B cell (primary cell): ENCODE results near the gene SH2D4B. TPM values are rescaled to one million over a fixed set of nuclear protein-coding genes. Genes with fewer than 3 reads are reported as not detected.

Source experiments
- ATAC-seq: fragments of 200-7000 bp; cut with Tn5 transposase; one replicate; pipeline ENCODE4 v1.10.0; 2021; ENCODE audit warnings: low read depth, mild to moderate bottlenecking, moderate number of reproducible peaks, moderate library complexity
- CTCF ChIA-PET: fragments of 350-600 bp; sonication (Branson Sonifier 250); formaldehyde crosslinking; loops from one replicate; lab custom pipeline; 2021; ENCODE audit warnings: antibody characterized with exemption, inconsistent platforms; lab: Charles Lee
- POLR2A ChIA-PET: fragments of 350-600 bp; sonication (Branson Sonifier 250); formaldehyde crosslinking; loops from one replicate; lab custom pipeline; 2021; ENCODE audit warnings: antibody characterized with exemption; lab: Charles Lee
- DNase-seq: peaks from one replicate; pipeline ENCODE4 v3.0.0; 2013
- H2AFZ ChIP-seq: 2 replicates; pipeline ENCODE4 v1.6.1; 2012; ENCODE audit warnings: mild to moderate bottlenecking, low read depth, low read length; ENCODE audit not compliant: insufficient read depth, poor library complexity, severe bottlenecking
- H3K27ac ChIP-seq, 2 donors: 1 replicate in 1 of 2; 2 replicates in 1 of 2; pipeline ENCODE4 v1.5.1; 2012 to 2013; ENCODE audit warnings: low read length in 2 of 2, mild to moderate bottlenecking in 2 of 2, moderate library complexity in 1 of 2
- H3K27me3 ChIP-seq, 4 experiments: fragments of 200-600 bp in 1 of 4; sonication (generic) in 1 of 4; replicated peaks in 1 of 4; 1 replicate in 2 of 4; 2 replicates in 2 of 4; pipeline versions ENCODE4 v1.6.1 to v1.7.0; 2013 to 2016; ENCODE audit warnings: low read length in 3 of 4, mild to moderate bottlenecking in 2 of 4, mixed read lengths in 1 of 4, moderate library complexity in 1 of 4; ENCODE audit not compliant: insufficient read depth in 4 of 4, control insufficient read depth in 3 of 4; ENCODE audit errors: control extremely low read depth in 1 of 4
- H3K36me3 ChIP-seq, 2 experiments: replicated peaks in 1 of 2; 1 replicate in 1 of 2; 2 replicates in 1 of 2; pipeline versions ENCODE4 v1.6.1 to v1.7.1; 2013; ENCODE audit warnings: low read length in 1 of 2; ENCODE audit not compliant: insufficient read depth in 2 of 2, control insufficient read depth in 1 of 2; ENCODE audit errors: control extremely low read depth in 1 of 2, extremely low read depth in 1 of 2
- H3K4me1 ChIP-seq, 2 donors: fragments of 200-600 bp in 1 of 2; sonication (generic) in 1 of 2; 1 replicate in 1 of 2; 2 replicates in 1 of 2; pipeline versions ENCODE4 v1.5.1 to v1.6.1; 2013 to 2017; ENCODE audit warnings: low read length in 2 of 2; ENCODE audit not compliant: control insufficient read depth in 2 of 2, insufficient read depth in 2 of 2
- H3K4me2 ChIP-seq: replicated peaks from 2 replicates; pipeline ENCODE3; 2012; ENCODE audit warnings: mild to moderate bottlenecking, low read depth, low read length; ENCODE audit not compliant: poor library complexity, severe bottlenecking
- H3K4me3 ChIP-seq, 5 experiments: fragments of 200-600 bp in 1 of 5; sonication (generic) in 1 of 5; 1 replicate in 3 of 5; 2 replicates in 2 of 5; pipeline versions ENCODE4 v1.5.1 to v1.7.0; 2011 to 2016; ENCODE audit warnings: low read length in 4 of 5, mild to moderate bottlenecking in 4 of 5, low read depth in 2 of 5, control low read depth in 1 of 5, moderate library complexity in 1 of 5; ENCODE audit not compliant: insufficient read depth in 1 of 5; ENCODE audit errors: control extremely low read depth in 1 of 5, extremely low read depth in 1 of 5
- H3K79me2 ChIP-seq: fragments of 200-600 bp; sonication (generic); one replicate; pipeline ENCODE4 v1.6.0; 2016; ENCODE audit warnings: low read length; ENCODE audit not compliant: control insufficient read depth, insufficient read depth
- H3K9ac ChIP-seq: fragments of 200-600 bp; sonication (generic); 2 replicates; pipeline ENCODE4 v1.6.1; 2017; ENCODE audit warnings: mild to moderate bottlenecking, low read length, moderate library complexity
- H3K9me3 ChIP-seq, 3 donors: one replicate each; pipeline versions ENCODE4 v1.6.1 to v1.7.1; 2013; ENCODE audit warnings: low read length in 2 of 3; ENCODE audit not compliant: control insufficient read depth in 2 of 3, insufficient read depth in 1 of 3; ENCODE audit errors: control extremely low read depth in 1 of 3
- H4K20me1 ChIP-seq: 2 replicates; pipeline ENCODE4 v1.6.0; 2012; ENCODE audit warnings: mild to moderate bottlenecking, low read length; ENCODE audit not compliant: insufficient read depth, control insufficient read depth, poor library complexity, severe bottlenecking
- H3K27ac Mint-ChIP-seq: one replicate; pipeline ENCODE4 v1.8.0; 2021; ENCODE audit warnings: mixed read lengths
- H3K27me3 Mint-ChIP-seq: one replicate; pipeline ENCODE4 v1.8.0; 2021; ENCODE audit warnings: mixed read lengths
- H3K4me1 Mint-ChIP-seq: one replicate; pipeline ENCODE4 v1.8.0; 2021; ENCODE audit warnings: mixed read lengths
- H3K4me3 Mint-ChIP-seq: one replicate; pipeline ENCODE4 v1.8.0; 2021; ENCODE audit warnings: mixed read lengths
- H3K9me3 Mint-ChIP-seq: one replicate; pipeline ENCODE4 v1.8.0; 2022; ENCODE audit warnings: mixed read lengths; ENCODE audit not compliant: insufficient read depth
- CTCF ChIP-seq: fragments of 200-600 bp; IDR thresholded peaks from one replicate; pipeline ENCODE4 v1.8.0; 2022; ENCODE audit warnings: antibody characterized with exemption, mild to moderate bottlenecking
- EZH2 ChIP-seq: IDR thresholded peaks from 2 replicates; pipeline ENCODE4 v1.6.1; 2012; ENCODE audit warnings: borderline replicate concordance, low read depth, mild to moderate bottlenecking, moderate library complexity, low read length; ENCODE audit not compliant: insufficient read depth, poor library complexity, severe bottlenecking
- WGBS: methylation state at CpG from one replicate; pipeline ENCODE4 v1.1.5; 2013; ENCODE audit warnings: missing lambda C conversion rate; ENCODE audit not compliant: insufficient coverage; 5-methylcytosine and 5-hydroxymethylcytosine counted together
- intact Hi-C: fragments of 100-400 bp; cut with micrococcal nuclease; formaldehyde crosslinking; loops from one replicate; pipeline ENCODE4 v1.10.0; 2022
- polyA plus RNA-seq: library from polyadenylated mRNA; depleted of rRNA; stranded (reverse); fragments of >200 nt; gene quantifications from 2 replicates; pipeline ENCODE4 v1.2.3, GENCODE V29; 2012
- total RNA-seq, 2 donors: library from RNA; stranded (reverse); fragments of 120-200 nt in 1 of 2; gene quantifications; 1 replicate in 1 of 2; 2 replicates in 1 of 2; pipeline versions ENCODE4 v1.2.3 to v1.2.4, GENCODE V29; 2013 to 2022

The SH2D4B gene
- total and polyA plus RNA-seq, 2 donors (not counting 1 experiment from before 2014, with no cell fraction given), result 0.09 to 0.22 TPM

GRCh38 chr10:80506836-80507487 is 30.7 kb upstream of the SH2D4B start:
- Mint-ChIP-seq H3K4me3 (no peak overlapping the region), H3K27me3 (no peaks in the 10 kb centered on the region), H3K27ac (no peak overlapping the region), H3K4me1 (peaks cover 36% of the 10 kb centered on the region), H3K9me3 (no peaks in the 10 kb centered on the region)
- no peaks in the 10 kb centered on the region for H3K9me3 ChIP-seq
- H3K4me2 ChIP-seq, result no peak overlapping the region
- H3K79me2 ChIP-seq, result peaks cover 39% of the 10 kb centered on the region
- intact Hi-C loops, result no loop called here
- ChIA-PET POLR2A (no interaction called here), CTCF (interaction anchor here (1.4 to 17.9 kb wide), 6 partner anchors 9 to 126 kb away, joined by 3 to 500 read pairs (median 48); no protein-coding TSS in a partner anchor)
- DNase-seq (no peak), ATAC-seq (no peak)
- H3K4me1 ChIP-seq, result peaks cover 32 to 39% of the 10 kb centered on the region in 2 donors
- 96% methylated on average over 13 of the region's 13 CpGs for WGBS
- no peak overlapping the region for H3K4me3 ChIP-seq
- H3K27ac ChIP-seq, result no peak overlapping the region
- H3K27me3 ChIP-seq, result no peaks in the 10 kb centered on the region
- H3K36me3 ChIP-seq, result peaks cover 0 to 44% of the 10 kb centered on the region in 2 experiments
- H4K20me1 ChIP-seq, result peaks cover 30% of the 10 kb centered on the region
- H2AFZ ChIP-seq, result no peak overlapping the region
- no peak overlapping the region for H3K9ac ChIP-seq
- TF ChIP-seq CTCF, result no peak
- no peak for TF ChIP-seq EZH2

- intact Hi-C loops, result no loop called here
- peaks cover 30% of the 10 kb centered on the region for H4K20me1 ChIP-seq
- TF ChIP-seq EZH2 (no peak), CTCF (no peak)
- peaks cover 29% of the 10 kb centered on the region for H3K79me2 ChIP-seq
- POLR2A ChIA-PET, result no interaction called here
- H2AFZ ChIP-seq, result no peak overlapping the region
- H3K4me1 ChIP-seq, result peaks cover 16 to 18% of the 10 kb centered on the region in 2 donors
- no peaks in the 10 kb centered on the region for H3K27me3 ChIP-seq
- no peak overlapping the region for H3K27ac ChIP-seq
- no peak for ATAC-seq
- H3K36me3 ChIP-seq, result peaks cover 1 to 64% of the 10 kb centered on the region in 2 experiments
- CTCF ChIA-PET, result interaction anchor here (1.1 to 17.9 kb wide), 3 partner anchors 63 to 128 kb away, joined by 4 to 500 read pairs (median 273); partner anchors contain the start of gene PRXL2A
- Mint-ChIP-seq H3K9me3 (no peaks in the 10 kb centered on the region), H3K4me1 (peaks cover 17% of the 10 kb centered on the region), H3K27me3 (no peaks in the 10 kb centered on the region), H3K4me3 (no peak overlapping the region), H3K27ac (no peak overlapping the region)
- no peak overlapping the region for H3K9ac ChIP-seq
- no peak for DNase-seq
- H3K9me3 ChIP-seq, result no peaks in the 10 kb centered on the region
- H3K4me2 ChIP-seq, result no peak overlapping the region
- 95% methylated on average over 8 of the region's 8 CpGs for WGBS
- no peak overlapping the region for H3K4me3 ChIP-seq
Observed at GRCh38 chr10:80509108-80509402, 28.6 kb upstream of the SH2D4B start.
